ENCODE data around the gene ISM1.

ISM1 gene

GRCh38 chr20:13255356-13255755 is 34.3 kb downstream of the ISM1 start:
- no peak overlapping the region for H3K4me3 ChIP-seq (ENCODE audit: low read length)
- no peak for TF ChIP-seq ZNF274 (IDR thresholded peaks at IDR 0.05; ENCODE audit: low read depth, low read length)

- H3K4me3 ChIP-seq (ENCODE audit: low read length), result no peak overlapping the region
- TF ChIP-seq ZNF274 (IDR thresholded peaks at IDR 0.05; ENCODE audit: low read depth, low read length), result no peak
Observed at GRCh38 chr20:13256606-13257005, 35.5 kb downstream of the ISM1 start.

- no peak for TF ChIP-seq ZNF274 (IDR thresholded peaks at IDR 0.05; ENCODE audit: low read depth, low read length)
- H3K4me3 ChIP-seq (ENCODE audit: low read length), result no peak overlapping the region
Observed at GRCh38 chr20:13259921-13260320, 38.8 kb downstream of the ISM1 start.

GRCh38 chr20:13260650-13261279 is 39.7 kb downstream of the ISM1 start:
- H3K4me3 ChIP-seq (ENCODE audit: low read length), result no peak overlapping the region
- TF ChIP-seq ZNF274 (IDR thresholded peaks at IDR 0.05; ENCODE audit: low read depth, low read length), result no peak

- TF ChIP-seq ZNF274 (IDR thresholded peaks at IDR 0.05; ENCODE audit: low read depth, low read length), result no peak
- H3K4me3 ChIP-seq (ENCODE audit: low read length), result no peak overlapping the region
Observed at GRCh38 chr20:13261460-13262301, 40.6 kb downstream of the ISM1 start.

- TF ChIP-seq ZNF274 (IDR thresholded peaks at IDR 0.05; ENCODE audit: low read depth, low read length), result no peak
- no peak overlapping the region for H3K4me3 ChIP-seq (ENCODE audit: low read length)
Observed at GRCh38 chr20:13262302-13262650, 41.2 kb downstream of the ISM1 start.

GRCh38 chr20:13262671-13263360 is 41.7 kb downstream of the ISM1 start:
- H3K4me3 ChIP-seq (ENCODE audit: low read length), result no peak overlapping the region

GRCh38 chr20:13263451-13263850 is 42.4 kb downstream of the ISM1 start:
- no peak for TF ChIP-seq ZNF274 (IDR thresholded peaks at IDR 0.05; ENCODE audit: low read depth, low read length)
- no peak overlapping the region for H3K4me3 ChIP-seq (ENCODE audit: low read length)

More at GRCh38 chr20:13262671-13263360, 41.7 kb downstream of the ISM1 start:
- no peak for TF ChIP-seq ZNF274 (IDR thresholded peaks at IDR 0.05; ENCODE audit: low read depth, low read length)

GRCh38 chr20:13264907-13265306 is 43.8 kb downstream of the ISM1 start:
- no peak overlapping the region for H3K4me3 ChIP-seq (ENCODE audit: low read length)
- no peak for TF ChIP-seq ZNF274 (IDR thresholded peaks at IDR 0.05; ENCODE audit: low read depth, low read length)

- no peak for TF ChIP-seq ZNF274 (IDR thresholded peaks at IDR 0.05; ENCODE audit: low read depth, low read length)
- no peak overlapping the region for H3K4me3 ChIP-seq (ENCODE audit: low read length)
Observed at GRCh38 chr20:13265941-13266340, 44.9 kb downstream of the ISM1 start.

GRCh38 chr20:13267231-13267630 is 46.2 kb downstream of the ISM1 start:
- TF ChIP-seq ZNF274 (IDR thresholded peaks at IDR 0.05; ENCODE audit: low read depth, low read length), result no peak
- H3K4me3 ChIP-seq (ENCODE audit: low read length), result no peak overlapping the region

GRCh38 chr20:13268953-13269352 is 47.9 kb downstream of the ISM1 start:
- no peak overlapping the region for H3K4me3 ChIP-seq (ENCODE audit: low read length)
- no peak for TF ChIP-seq ZNF274 (IDR thresholded peaks at IDR 0.05; ENCODE audit: low read depth, low read length)

- TF ChIP-seq ZNF274 (IDR thresholded peaks at IDR 0.05; ENCODE audit: low read depth, low read length), result no peak
- H3K4me3 ChIP-seq (ENCODE audit: low read length), result no peak overlapping the region
Observed at GRCh38 chr20:13270211-13270610, 49.1 kb downstream of the ISM1 start.

- no peak overlapping the region for H3K4me3 ChIP-seq (ENCODE audit: low read length)
- no peak for TF ChIP-seq ZNF274 (IDR thresholded peaks at IDR 0.05; ENCODE audit: low read depth, low read length)
Observed at GRCh38 chr20:13271098-13271497, 50.0 kb downstream of the ISM1 start.

Data from GM08714 (cell line).